Measurements from ENCODE around the gene KLC1.

DNA sequence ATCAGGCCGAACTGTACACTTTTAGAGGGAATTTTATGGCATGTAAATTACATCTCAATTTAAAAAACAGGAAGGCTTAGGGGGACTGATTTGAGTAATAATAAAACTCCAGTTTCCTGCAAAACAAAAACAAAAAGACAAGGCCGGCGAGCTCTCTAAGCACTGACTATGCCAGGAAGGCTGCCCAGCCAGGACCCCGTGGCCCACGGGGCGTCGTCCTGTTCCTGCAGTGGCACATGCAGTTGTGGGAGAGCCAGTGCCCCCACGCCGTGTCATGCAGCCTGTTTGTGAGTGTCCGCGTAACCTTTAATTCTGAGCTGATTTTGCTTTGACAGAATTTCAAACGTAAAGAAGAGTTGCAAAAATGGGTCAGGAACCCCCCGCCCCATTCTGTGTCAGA, 75.7 kb downstream of the KLC1 start:
- TF ChIP-seq CTCF (IDR thresholded peaks at IDR 0.05): no peak
- no peak for TF ChIP-seq POLR2A (IDR thresholded peaks at IDR 0.05)
- TF ChIP-seq POLR2AphosphoS5 (IDR thresholded peaks at IDR 0.05): no peak
- no peak for TF ChIP-seq EP300 (IDR thresholded peaks at IDR 0.05; ENCODE audit: low read depth)

Data from transverse colon (tissue), 4 donors.